ENCODE data around the gene DOK6.

Gene DOK6

GRCh38 chr18:69697689-69698088 is 297.0 kb downstream of the DOK6 start:
- DNase-seq, result no peak

- no peak for DNase-seq
These were observed 300.6 kb downstream of the DOK6 start for GRCh38 chr18:69701305-69701704.

GRCh38 chr18:69703461-69703860 is 302.8 kb downstream of the DOK6 start:
- DNase-seq, result no peak

- DNase-seq, result no peak
These were observed 305.3 kb downstream of the DOK6 start for GRCh38 chr18:69705987-69706386.

GRCh38 chr18:69708844-69709243 is 308.2 kb downstream of the DOK6 start:
- no peak for DNase-seq

- DNase-seq, result no peak
These were observed 314.6 kb downstream of the DOK6 start for GRCh38 chr18:69715191-69715795.

GRCh38 chr18:69717586-69717985 is 316.9 kb downstream of the DOK6 start:
- DNase-seq, result no peak

GRCh38 chr18:69718912-69719547 is 318.3 kb downstream of the DOK6 start:
- no peak for DNase-seq

- no peak for DNase-seq
These were observed 319.7 kb downstream of the DOK6 start for GRCh38 chr18:69720422-69720821.

- no peak for DNase-seq
These were observed 322.7 kb downstream of the DOK6 start for GRCh38 chr18:69723434-69723833.

GRCh38 chr18:69725009-69725408 is 324.3 kb downstream of the DOK6 start:
- DNase-seq, result no peak

GRCh38 chr18:69725855-69726508 is 325.3 kb downstream of the DOK6 start:
- no peak for DNase-seq

- no peak for DNase-seq
These were observed 327.4 kb downstream of the DOK6 start for GRCh38 chr18:69727912-69728572.

- DNase-seq, result no peak
These were observed 330.0 kb downstream of the DOK6 start for GRCh38 chr18:69730664-69731063.

- DNase-seq, result no peak
These were observed 333.8 kb downstream of the DOK6 start for GRCh38 chr18:69734536-69734935.

GRCh38 chr18:69736730-69737129 is 336.0 kb downstream of the DOK6 start:
- DNase-seq, result no peak

- DNase-seq, result no peak
These were observed 337.2 kb downstream of the DOK6 start for GRCh38 chr18:69737851-69738250.

- DNase-seq, result no peak
These were observed 346.7 kb downstream of the DOK6 start for GRCh38 chr18:69747388-69747787.

- DNase-seq, result peak; percentile 77
These were observed 352.2 kb downstream of the DOK6 start for GRCh38 chr18:69752737-69753380.

- DNase-seq, result no peak
These were observed 353.4 kb downstream of the DOK6 start for GRCh38 chr18:69754108-69754507.

GRCh38 chr18:69755041-69755440 is 354.4 kb downstream of the DOK6 start:
- DNase-seq, result no peak

GRCh38 chr18:69755856-69756496 is 355.3 kb downstream of the DOK6 start:
- DNase-seq, result no peak

GRCh38 chr18:69757733-69758132 is 357.0 kb downstream of the DOK6 start:
- DNase-seq, result peak; percentile 63

Data from NCI-H510A treated with DMSO at 0.1 percent for 48 hours (cell line).